ENCODE data around the gene OVAAL. TPM values are rescaled to one million over a fixed set of nuclear protein-coding genes. Genes with fewer than 3 reads are reported as not detected.

OVAAL gene
- total RNA-seq, 1 donor from 2014 or later = not detected

- Mint-ChIP-seq H3K27me3 (ENCODE audit: low read depth) (no peaks in the 10 kb centered on the region), H3K9me3 (no peaks in the 10 kb centered on the region), H3K4me3 (no peak overlapping the region), H3K27ac (ENCODE audit: unreplicated experiment) (peak overlapping the region; percentile 24), H3K4me1 (peaks cover 18% of the 10 kb centered on the region), H3K36me3 (ENCODE audit: low read depth) (no peaks in the 10 kb centered on the region)
- TF ChIP-seq, protein P1, sequence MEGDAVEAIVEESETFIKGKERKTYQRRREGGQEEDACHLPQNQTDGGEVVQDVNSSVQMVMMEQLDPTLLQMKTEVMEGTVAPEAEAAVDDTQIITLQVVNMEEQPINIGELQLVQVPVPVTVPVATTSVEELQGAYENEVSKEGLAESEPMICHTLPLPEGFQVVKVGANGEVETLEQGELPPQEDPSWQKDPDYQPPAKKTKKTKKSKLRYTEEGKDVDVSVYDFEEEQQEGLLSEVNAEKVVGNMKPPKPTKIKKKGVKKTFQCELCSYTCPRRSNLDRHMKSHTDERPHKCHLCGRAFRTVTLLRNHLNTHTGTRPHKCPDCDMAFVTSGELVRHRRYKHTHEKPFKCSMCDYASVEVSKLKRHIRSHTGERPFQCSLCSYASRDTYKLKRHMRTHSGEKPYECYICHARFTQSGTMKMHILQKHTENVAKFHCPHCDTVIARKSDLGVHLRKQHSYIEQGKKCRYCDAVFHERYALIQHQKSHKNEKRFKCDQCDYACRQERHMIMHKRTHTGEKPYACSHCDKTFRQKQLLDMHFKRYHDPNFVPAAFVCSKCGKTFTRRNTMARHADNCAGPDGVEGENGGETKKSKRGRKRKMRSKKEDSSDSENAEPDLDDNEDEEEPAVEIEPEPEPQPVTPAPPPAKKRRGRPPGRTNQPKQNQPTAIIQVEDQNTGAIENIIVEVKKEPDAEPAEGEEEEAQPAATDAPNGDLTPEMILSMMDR (conservative IDR thresholded peaks at IDR 0.05) = no peak
- DNase-seq (ENCODE audit: low read depth, low spot score) = no peak
Observed at GRCh38 chr1:180566026-180566425, 7.3 kb downstream of the OVAAL start.

DNA sequence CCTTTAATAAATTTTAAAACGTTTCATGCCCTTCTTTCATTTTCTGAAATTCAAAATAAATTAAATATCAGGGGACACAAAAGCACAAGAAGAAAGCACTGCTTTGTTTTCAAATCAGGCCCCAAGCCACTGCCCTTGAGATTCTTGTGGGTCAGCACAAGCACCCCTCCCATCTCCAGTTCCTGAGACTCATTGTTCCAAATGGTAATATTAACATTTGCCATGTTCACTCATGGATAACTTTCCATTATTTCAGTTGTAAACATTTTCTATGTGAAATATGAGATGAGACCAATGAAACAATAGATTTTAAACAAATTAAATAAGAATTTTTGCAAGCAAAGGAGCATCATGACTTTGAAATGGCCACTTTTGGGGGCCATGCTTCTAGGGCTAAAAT, 7.7 kb downstream of the OVAAL start:
- Mint-ChIP-seq H3K27me3 (ENCODE audit: low read depth) (no peaks in the 10 kb centered on the region), H3K4me3 (no peak overlapping the region), H3K4me1 (peaks cover 18% of the 10 kb centered on the region), H3K36me3 (ENCODE audit: low read depth) (no peaks in the 10 kb centered on the region), H3K9me3 (no peaks in the 10 kb centered on the region), H3K27ac (ENCODE audit: unreplicated experiment) (no peak overlapping the region)
- DNase-seq (ENCODE audit: low read depth, low spot score) = no peak
- TF ChIP-seq, protein P1 (conservative IDR thresholded peaks at IDR 0.05) = no peak

DNA sequence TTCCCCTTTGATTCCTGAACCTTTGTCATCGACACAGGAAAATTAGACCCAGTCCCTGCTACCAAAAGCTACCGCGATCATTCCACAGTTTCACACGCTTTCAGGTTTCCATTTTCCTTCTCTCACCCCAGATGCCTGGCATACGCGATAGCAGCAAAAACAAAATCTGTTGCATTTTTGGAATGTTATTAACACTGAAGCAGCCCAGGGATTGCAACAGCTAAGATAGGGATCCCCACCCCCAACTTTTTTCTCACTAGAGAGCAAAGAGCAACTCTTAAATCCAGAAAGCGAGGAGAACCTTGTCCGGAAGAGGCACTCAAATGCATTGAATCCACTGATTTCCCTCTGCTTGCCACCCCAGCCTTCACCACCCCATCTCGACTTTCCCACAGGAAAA, 8.9 kb downstream of the OVAAL start:
- no peak for DNase-seq (ENCODE audit: low read depth, low spot score)
- H3K36me3 Mint-ChIP-seq (ENCODE audit: low read depth) = no peaks in the 10 kb centered on the region
- H3K27me3 Mint-ChIP-seq (ENCODE audit: low read depth) = peaks cover 3% of the 10 kb centered on the region
- no peak overlapping the region for H3K4me3 Mint-ChIP-seq
- peaks cover 18% of the 10 kb centered on the region for H3K4me1 Mint-ChIP-seq
- TF ChIP-seq, protein P1 (conservative IDR thresholded peaks at IDR 0.05) = no peak
- no peak overlapping the region for H3K27ac Mint-ChIP-seq (ENCODE audit: unreplicated experiment)
- no peaks in the 10 kb centered on the region for H3K9me3 Mint-ChIP-seq

DNA sequence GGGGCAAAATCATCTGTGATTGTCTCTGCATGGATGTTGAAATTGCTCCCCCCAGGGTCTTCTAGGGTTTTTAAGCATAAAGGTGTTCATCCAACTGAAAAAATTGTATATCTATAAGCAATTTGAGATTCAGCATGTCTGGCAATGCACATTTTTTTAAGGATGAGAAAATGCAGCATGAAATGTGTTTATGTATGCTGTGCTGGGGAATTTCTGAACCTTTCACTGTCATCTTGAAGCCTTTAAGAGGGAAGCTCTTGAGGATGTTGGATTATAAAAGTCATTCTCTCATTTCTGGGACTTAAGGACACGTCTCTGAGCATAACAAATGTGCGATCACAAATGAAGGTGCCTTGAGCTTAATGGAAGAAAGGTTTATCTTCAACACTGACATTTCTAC, 9.4 kb downstream of the OVAAL start:
- H3K9me3 Mint-ChIP-seq = no peaks in the 10 kb centered on the region
- H3K27ac Mint-ChIP-seq (ENCODE audit: unreplicated experiment) = no peak overlapping the region
- TF ChIP-seq, protein P1 (conservative IDR thresholded peaks at IDR 0.05) = no peak
- H3K27me3 Mint-ChIP-seq (ENCODE audit: low read depth) = peaks cover 3% of the 10 kb centered on the region
- H3K4me3 Mint-ChIP-seq = no peak overlapping the region
- no peaks in the 10 kb centered on the region for H3K36me3 Mint-ChIP-seq (ENCODE audit: low read depth)
- peaks cover 18% of the 10 kb centered on the region for H3K4me1 Mint-ChIP-seq
- DNase-seq (ENCODE audit: low read depth, low spot score) = no peak

GRCh38 chr1:180571060-180571831, 12.5 kb downstream of the OVAAL start:
- TF ChIP-seq, protein P1 (conservative IDR thresholded peaks at IDR 0.05) = no peak
- no peak overlapping the region for H3K27ac Mint-ChIP-seq (ENCODE audit: unreplicated experiment)
- no peaks in the 10 kb centered on the region for H3K9me3 Mint-ChIP-seq
- H3K4me1 Mint-ChIP-seq = peaks cover 11% of the 10 kb centered on the region
- no peak overlapping the region for H3K4me3 Mint-ChIP-seq
- DNase-seq (ENCODE audit: low read depth, low spot score) = no peak
- H3K36me3 Mint-ChIP-seq (ENCODE audit: low read depth) = no peaks in the 10 kb centered on the region
- peaks cover 3% of the 10 kb centered on the region for H3K27me3 Mint-ChIP-seq (ENCODE audit: low read depth)

Measured in neural crest cell (in vitro differentiated cells).